ENCODE results near the gene ITPA.
"Not testable (repeated sequence)": the region's sequence is repeated elsewhere in the genome, so short reads cannot be mapped to it uniquely, and the experiment has no call there.

DNA sequence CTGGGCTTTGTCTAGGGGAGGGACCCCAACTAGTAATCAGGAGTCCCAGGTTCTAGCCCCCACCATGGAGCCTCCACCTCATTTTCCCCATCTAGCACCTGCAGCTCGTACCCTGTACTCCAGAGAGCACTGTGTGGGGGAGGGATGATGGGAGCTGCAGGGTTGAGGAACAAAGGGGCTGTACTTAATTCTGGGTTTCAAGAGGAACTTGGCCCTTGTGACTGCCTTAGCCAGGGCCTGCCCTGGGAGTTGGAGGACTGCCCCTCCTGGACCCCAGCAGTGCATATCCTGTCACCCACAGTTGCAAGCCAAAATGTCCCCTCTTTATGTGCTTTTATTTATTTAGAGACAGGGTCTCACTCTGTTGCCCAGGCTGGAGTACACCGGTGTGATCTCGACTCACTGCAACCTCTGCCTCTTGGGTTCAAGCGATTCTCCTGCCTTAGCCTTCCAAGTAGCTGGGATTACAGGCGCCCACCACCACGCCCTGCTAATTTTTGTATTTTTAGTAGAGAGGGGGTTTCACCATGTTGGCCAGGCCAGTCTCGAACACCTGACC, 6.1 kb downstream of the ITPA start:
- TF ChIP-seq, protein P1, sequence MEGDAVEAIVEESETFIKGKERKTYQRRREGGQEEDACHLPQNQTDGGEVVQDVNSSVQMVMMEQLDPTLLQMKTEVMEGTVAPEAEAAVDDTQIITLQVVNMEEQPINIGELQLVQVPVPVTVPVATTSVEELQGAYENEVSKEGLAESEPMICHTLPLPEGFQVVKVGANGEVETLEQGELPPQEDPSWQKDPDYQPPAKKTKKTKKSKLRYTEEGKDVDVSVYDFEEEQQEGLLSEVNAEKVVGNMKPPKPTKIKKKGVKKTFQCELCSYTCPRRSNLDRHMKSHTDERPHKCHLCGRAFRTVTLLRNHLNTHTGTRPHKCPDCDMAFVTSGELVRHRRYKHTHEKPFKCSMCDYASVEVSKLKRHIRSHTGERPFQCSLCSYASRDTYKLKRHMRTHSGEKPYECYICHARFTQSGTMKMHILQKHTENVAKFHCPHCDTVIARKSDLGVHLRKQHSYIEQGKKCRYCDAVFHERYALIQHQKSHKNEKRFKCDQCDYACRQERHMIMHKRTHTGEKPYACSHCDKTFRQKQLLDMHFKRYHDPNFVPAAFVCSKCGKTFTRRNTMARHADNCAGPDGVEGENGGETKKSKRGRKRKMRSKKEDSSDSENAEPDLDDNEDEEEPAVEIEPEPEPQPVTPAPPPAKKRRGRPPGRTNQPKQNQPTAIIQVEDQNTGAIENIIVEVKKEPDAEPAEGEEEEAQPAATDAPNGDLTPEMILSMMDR (conservative IDR thresholded peaks at IDR 0.05) = not testable (repeated sequence)
- TF ChIP-seq EZH2 (IDR thresholded peaks at IDR 0.05; ENCODE audit: low read depth) = not testable (repeated sequence)

Measured in PC-9 (cell line).